Lung (tissue), 12 donors: Measurements from ENCODE around the gene DHX32. TPM values are rescaled to one million over a fixed set of nuclear protein-coding genes. Genes with fewer than 3 reads are reported as not detected.

Experiments
- ATAC-seq: fragments of 200-7000 bp; cut with Tn5 transposase; one replicate; pipeline ENCODE4 v1.9.1; 2020; ENCODE audit warnings: moderate number of reproducible peaks; ENCODE audit not compliant: insufficient read depth, low FRiP score
- DNase-seq, 3 donors: peaks; one replicate each; pipeline ENCODE4 v3.0.0-alpha.2; 2013 to 2017
- H3K27ac ChIP-seq, 2 donors: one replicate each; pipeline ENCODE4 v1.5.1; 2013; ENCODE audit warnings: mild to moderate bottlenecking in 2 of 2, moderate library complexity in 2 of 2, control low read depth in 1 of 2, inconsistent platforms in 1 of 2, low read depth in 1 of 2, low read length in 1 of 2
- H3K27me3 ChIP-seq, 3 donors: one replicate each; pipeline ENCODE4 v1.5.1; 2013; ENCODE audit warnings: low read length in 2 of 3; ENCODE audit not compliant: control insufficient read depth in 3 of 3, insufficient read depth in 3 of 3
- H3K36me3 ChIP-seq, 4 donors: one replicate each; pipeline ENCODE4 v1.5.1; 2013; ENCODE audit warnings: low read length in 4 of 4, mild to moderate bottlenecking in 1 of 4, moderate library complexity in 1 of 4; ENCODE audit not compliant: control insufficient read depth in 4 of 4, insufficient read depth in 4 of 4
- H3K4me1 ChIP-seq, 5 donors: one replicate each; pipeline ENCODE4 v1.5.1; 2013; ENCODE audit warnings: low read length in 5 of 5, mild to moderate bottlenecking in 2 of 5, moderate library complexity in 1 of 5; ENCODE audit not compliant: control insufficient read depth in 5 of 5, insufficient read depth in 5 of 5
- H3K4me3 ChIP-seq: one replicate; pipeline ENCODE4 v1.5.1; 2013; ENCODE audit warnings: mild to moderate bottlenecking, control low read depth, moderate library complexity
- H3K9ac ChIP-seq, 2 donors: one replicate each; pipeline ENCODE4 v1.5.1; 2013; ENCODE audit warnings: low read length in 2 of 2, control low read depth in 1 of 2; ENCODE audit not compliant: insufficient read depth in 1 of 2
- H3K9me3 ChIP-seq, 4 donors: one replicate each; pipeline ENCODE4 v1.5.1; 2013; ENCODE audit warnings: low read length in 3 of 4, mild to moderate bottlenecking in 1 of 4, moderate library complexity in 1 of 4; ENCODE audit not compliant: control insufficient read depth in 4 of 4, insufficient read depth in 3 of 4
- WGBS, 2 donors: extraction: QIAGEN DNeasy Blood & Tissue Kit; methylation state at CpG; one replicate each; pipeline ENCODE4 v1.1.7; 2013; 5-methylcytosine and 5-hydroxymethylcytosine counted together
- polyA plus RNA-seq, 2 donors: library from polyadenylated mRNA; stranded (reverse); fragments of 200-250 nt; gene quantifications; one replicate each; pipeline ENCODE4 v1.2.1, GENCODE V29; 2013
- total RNA-seq, 2 donors: library from RNA; depleted of rRNA in 1 of 2; stranded (reverse); fragments of >200 nt in 1 of 2; gene quantifications; one replicate each; pipeline ENCODE4 v1.2.1, GENCODE V29; 2014 to 2021
- TF ChIP-seq, protein P1 (sequence below): IDR thresholded peaks from 2 replicates; pipeline ENCODE4 v1.5.1; 2012; ENCODE audit warnings: mild to moderate bottlenecking; ENCODE audit errors: control extremely low read depth, extremely low read depth
- donor health status: control.
- donor health status: control.
- donor health status: Bipolar disorder and iron deficiency.
- donor health status: healthy.
- donor health status: DM: yes; HTN: yes; CAD: no.

DHX32 gene
- total and polyA plus RNA-seq, 4 donors, result 15.2 to 33.8 (median 25.5) TPM

DNA sequence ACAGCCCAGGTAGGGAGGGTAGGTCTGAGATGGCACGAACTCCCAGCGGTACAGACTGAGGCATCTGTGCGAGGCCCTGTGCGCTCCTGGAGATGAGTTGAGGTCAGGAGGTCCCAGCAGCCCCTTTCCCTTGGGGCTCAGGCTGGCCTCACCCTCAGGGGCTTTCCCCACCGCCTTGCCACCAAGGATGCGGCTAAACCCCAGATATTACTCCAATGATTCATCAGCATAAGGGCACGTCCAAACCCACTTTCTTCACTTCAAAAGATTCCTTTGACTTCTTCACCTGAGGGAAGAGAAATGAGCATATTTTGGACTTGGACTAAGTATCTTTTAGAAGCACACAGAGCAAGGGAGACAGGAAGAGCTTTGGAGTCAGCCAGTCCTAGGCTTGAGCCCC is 78.4 kb downstream of the DHX32 start:
- TF ChIP-seq, protein P1, sequence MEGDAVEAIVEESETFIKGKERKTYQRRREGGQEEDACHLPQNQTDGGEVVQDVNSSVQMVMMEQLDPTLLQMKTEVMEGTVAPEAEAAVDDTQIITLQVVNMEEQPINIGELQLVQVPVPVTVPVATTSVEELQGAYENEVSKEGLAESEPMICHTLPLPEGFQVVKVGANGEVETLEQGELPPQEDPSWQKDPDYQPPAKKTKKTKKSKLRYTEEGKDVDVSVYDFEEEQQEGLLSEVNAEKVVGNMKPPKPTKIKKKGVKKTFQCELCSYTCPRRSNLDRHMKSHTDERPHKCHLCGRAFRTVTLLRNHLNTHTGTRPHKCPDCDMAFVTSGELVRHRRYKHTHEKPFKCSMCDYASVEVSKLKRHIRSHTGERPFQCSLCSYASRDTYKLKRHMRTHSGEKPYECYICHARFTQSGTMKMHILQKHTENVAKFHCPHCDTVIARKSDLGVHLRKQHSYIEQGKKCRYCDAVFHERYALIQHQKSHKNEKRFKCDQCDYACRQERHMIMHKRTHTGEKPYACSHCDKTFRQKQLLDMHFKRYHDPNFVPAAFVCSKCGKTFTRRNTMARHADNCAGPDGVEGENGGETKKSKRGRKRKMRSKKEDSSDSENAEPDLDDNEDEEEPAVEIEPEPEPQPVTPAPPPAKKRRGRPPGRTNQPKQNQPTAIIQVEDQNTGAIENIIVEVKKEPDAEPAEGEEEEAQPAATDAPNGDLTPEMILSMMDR, result no peak
- no peak for ATAC-seq
- no peak overlapping the region for H3K4me3 ChIP-seq
- H3K27me3 ChIP-seq, result no peaks in the 10 kb centered on the region
- H3K4me1 ChIP-seq, result no peaks in the 10 kb centered on the region
- H3K9ac ChIP-seq, result no peak overlapping the region
- WGBS, 2 donors, result 97 to 98% methylated on average over 7 of the region's 7 CpGs
- peaks cover 0 to 2% (median 0%) of the 10 kb centered on the region in 4 donors for H3K9me3 ChIP-seq
- no peak for DNase-seq
- H3K36me3 ChIP-seq, result peaks cover 19 to 28% (median 25%) of the 10 kb centered on the region in 4 donors
- H3K27ac ChIP-seq, result no peak overlapping the region

DNA sequence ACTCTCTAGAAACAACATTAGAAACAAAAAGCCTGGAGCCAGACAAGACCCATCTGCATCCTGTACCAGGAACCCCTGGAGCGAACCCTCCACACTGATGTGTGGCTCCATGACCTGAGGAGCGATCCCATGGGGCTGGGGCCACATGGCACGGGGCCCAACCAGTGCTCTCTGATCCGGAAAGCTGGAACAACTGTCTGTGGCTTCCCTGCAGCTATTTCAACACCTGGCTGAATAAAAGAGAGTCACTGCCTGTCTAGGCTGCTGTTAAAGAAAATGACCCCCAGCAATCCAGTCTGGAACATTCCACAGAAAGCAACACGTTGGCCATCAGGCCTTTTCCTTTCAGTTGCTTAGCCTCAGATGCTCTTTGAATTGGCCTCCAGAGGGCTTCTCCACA is 79.0 kb downstream of the DHX32 start:
- DNase-seq, result peak in 1 of 3 donors; percentile 11
- H3K27ac ChIP-seq, result no peak overlapping the region
- H3K4me1 ChIP-seq, result no peaks in the 10 kb centered on the region
- H3K9ac ChIP-seq, result no peak overlapping the region
- H3K36me3 ChIP-seq, result peaks cover 19 to 31% (median 21%) of the 10 kb centered on the region in 4 donors
- H3K4me3 ChIP-seq, result no peak overlapping the region
- no peak for ATAC-seq
- no peaks in the 10 kb centered on the region for H3K27me3 ChIP-seq
- 89 to 93% methylated on average over 5 of the region's 5 CpGs for WGBS, 2 donors
- peaks cover 0 to 2% (median 0%) of the 10 kb centered on the region in 4 donors for H3K9me3 ChIP-seq
- TF ChIP-seq, protein P1, result no peak

DNA sequence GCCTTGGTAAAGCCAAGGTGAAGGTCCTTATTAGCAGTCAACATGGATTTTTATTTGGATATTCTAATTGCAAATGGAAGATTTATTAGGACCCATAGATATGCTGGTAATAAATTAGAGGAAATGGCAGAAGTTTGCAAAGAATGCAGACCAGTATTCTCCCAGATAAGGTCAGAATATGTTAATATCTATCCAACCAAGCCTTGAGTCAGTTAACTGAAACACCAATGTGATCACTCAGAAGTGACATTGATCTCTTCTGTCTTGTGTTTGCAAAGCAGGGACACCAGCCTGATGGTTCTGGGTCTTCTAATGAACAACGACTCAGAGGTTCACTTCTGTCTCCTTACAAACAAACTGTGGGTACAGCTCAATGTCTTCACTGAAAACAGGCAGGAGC is 79.5 kb downstream of the DHX32 start:
- Histone ChIP-seq H3K4me3 (no peak overlapping the region), H3K27ac (no peak overlapping the region), H3K36me3 (peaks cover 14 to 31% (median 18%) of the 10 kb centered on the region in 4 donors), H3K4me1 (no peaks in the 10 kb centered on the region), H3K27me3 (no peaks in the 10 kb centered on the region), H3K9ac (no peak overlapping the region), H3K9me3 (peaks cover 0 to 2% (median 0%) of the 10 kb centered on the region in 4 donors)
- 92 to 97% methylated on average over 1 of the region's 1 CpG for WGBS, 2 donors
- TF ChIP-seq, protein P1, result no peak
- ATAC-seq (no peak), DNase-seq (no peak)
